ENCODE measurements around the gene FNDC10.

- no peak for TF ChIP-seq ESRRG (CRISPR knock-in tag; IDR thresholded peaks at IDR 0.05)
- no peak for TF ChIP-seq GLIS3 (CRISPR knock-in tag; IDR thresholded peaks at IDR 0.05)
- TF ChIP-seq ARNTL (CRISPR knock-in tag; IDR thresholded peaks at IDR 0.05; ENCODE audit: borderline replicate concordance, low read depth), result no peak
- TF ChIP-seq OSR1 (CRISPR knock-in tag; IDR thresholded peaks at IDR 0.05), result no peak
- no peak for TF ChIP-seq ZNF8 (CRISPR knock-in tag; IDR thresholded peaks at IDR 0.05)
- TF ChIP-seq SNAI2 (CRISPR knock-in tag; IDR thresholded peaks at IDR 0.05), result no peak
- no peak for TF ChIP-seq CREB5 (CRISPR knock-in tag; IDR thresholded peaks at IDR 0.05; ENCODE audit: low read depth)
- no peak for TF ChIP-seq ZFP30 (CRISPR knock-in tag; IDR thresholded peaks at IDR 0.05)
- no peak for TF ChIP-seq PATZ1 (CRISPR knock-in tag; IDR thresholded peaks at IDR 0.05; ENCODE audit: borderline replicate concordance)
- TF ChIP-seq ZFP3 (CRISPR knock-in tag; IDR thresholded peaks at IDR 0.05), result no peak
- no peak for TF ChIP-seq RARB (CRISPR knock-in tag; IDR thresholded peaks at IDR 0.05)
- no peak for TF ChIP-seq CSRNP3 (CRISPR knock-in tag; IDR thresholded peaks at IDR 0.05)
- TF ChIP-seq ZNF565 (CRISPR knock-in tag; conservative IDR thresholded peaks at IDR 0.05; ENCODE audit: low read depth), result no peak
- no peak for TF ChIP-seq BACH2 (CRISPR knock-in tag; IDR thresholded peaks at IDR 0.05; ENCODE audit: borderline replicate concordance)
Measured at GRCh38 chr1:1550087-1550486, 49.8 kb downstream of the FNDC10 start.
